Germinal center (tissue), 1 donor: Measurements from ENCODE around the gene SLC46A1.
"Not testable (repeated sequence)": the region's sequence is repeated elsewhere in the genome, so short reads cannot be mapped to it uniquely, and the experiment has no call there.

Experiments used
- DNase-seq: peaks from one replicate; pipeline ENCODE4 v3.0.0; 2012; ENCODE audit warnings: mixed read lengths, low spot score

SLC46A1 gene

GRCh38 chr17:28405632-28406472, at the start of gene SLC46A1:
SLC46A1 (minus strand) TSS chr17:28406212; CDS start chr17:28406114, 98 bp downstream.
- peak; percentile 65 for DNase-seq

- no peak for DNase-seq
Measured at GRCh38 chr17:28449859-28450258, 43.8 kb upstream of the SLC46A1 start.

- no peak for DNase-seq
Measured at GRCh38 chr17:28447396-28447760, 41.4 kb upstream of the SLC46A1 start.

- no peak for DNase-seq
Measured at GRCh38 chr17:28446716-28447395, 40.8 kb upstream of the SLC46A1 start.

GRCh38 chr17:28443901-28444638, 38.1 kb upstream of the SLC46A1 start:
- DNase-seq: no peak

- not testable (repeated sequence) for DNase-seq
Measured at GRCh38 chr17:28434326-28434725, 28.3 kb upstream of the SLC46A1 start.

- DNase-seq: no peak
Measured at GRCh38 chr17:28433721-28434120, 27.7 kb upstream of the SLC46A1 start.

- not testable (repeated sequence) for DNase-seq
Measured at GRCh38 chr17:28427982-28428381, 22.0 kb upstream of the SLC46A1 start.

- DNase-seq: no peak
Measured at GRCh38 chr17:28427371-28427770, 21.4 kb upstream of the SLC46A1 start.

- no peak for DNase-seq
Measured at GRCh38 chr17:28426081-28426519, 20.1 kb upstream of the SLC46A1 start.

GRCh38 chr17:28425206-28425605, 19.2 kb upstream of the SLC46A1 start:
- DNase-seq: no peak

GRCh38 chr17:28421787-28422305, 15.8 kb upstream of the SLC46A1 start:
- no peak for DNase-seq

- DNase-seq: peak; percentile 37
Measured at GRCh38 chr17:28416703-28417311, 10.8 kb upstream of the SLC46A1 start.

GRCh38 chr17:28415886-28416285, 9.9 kb upstream of the SLC46A1 start:
- DNase-seq: no peak

GRCh38 chr17:28413804-28414203, 7.8 kb upstream of the SLC46A1 start:
- DNase-seq: no peak

GRCh38 chr17:28412099-28412498, 6.1 kb upstream of the SLC46A1 start:
- DNase-seq: no peak

GRCh38 chr17:28407974-28408306, 1.9 kb upstream of the SLC46A1 start:
- DNase-seq: no peak

GRCh38 chr17:28407130-28407973, 1.3 kb upstream of the SLC46A1 start:
- DNase-seq: no peak

GRCh38 chr17:28406473-28406814, 432 bp upstream of the SLC46A1 start:
- no peak for DNase-seq

GRCh38 chr17:28404812-28405570, 1.0 kb downstream of the SLC46A1 start:
- no peak for DNase-seq

- DNase-seq: no peak
Measured at GRCh38 chr17:28404461-28404811, 1.6 kb downstream of the SLC46A1 start.
